Hematopoietic multipotent progenitor cell treated with erythropoietin and hydrocortisone succinate and interleukin-3 and kit ligand, for 8 days (in vitro differentiated cells): ENCODE measurements around the gene DCLK1.
"Not testable (repeated sequence)": the region's sequence is repeated elsewhere in the genome, so short reads cannot be mapped to it uniquely, and the experiment has no call there.

Experiments used
- DNase-seq: peaks from one replicate; pipeline ENCODE4 v3.0.0-alpha.2; 2015

DCLK1 gene

GRCh38 chr13:35979361-35979951, 151.7 kb downstream of the DCLK1 start:
- no peak for DNase-seq

GRCh38 chr13:35978607-35979316, 152.4 kb downstream of the DCLK1 start:
- peak; percentile 71 for DNase-seq

- DNase-seq: no peak
These were observed 154.1 kb downstream of the DCLK1 start for GRCh38 chr13:35977060-35977459.

GRCh38 chr13:35976126-35976525, 155.1 kb downstream of the DCLK1 start:
- no peak for DNase-seq

- not testable (repeated sequence) for DNase-seq
These were observed 164.2 kb downstream of the DCLK1 start for GRCh38 chr13:35966951-35967350.

GRCh38 chr13:35966024-35966423, 165.2 kb downstream of the DCLK1 start:
- no peak for DNase-seq

- no peak for DNase-seq
These were observed 165.8 kb downstream of the DCLK1 start for GRCh38 chr13:35965226-35965927.

GRCh38 chr13:35964863-35965180, 166.4 kb downstream of the DCLK1 start:
- no peak for DNase-seq

- DNase-seq: no peak
These were observed 166.9 kb downstream of the DCLK1 start for GRCh38 chr13:35964011-35964862.

GRCh38 chr13:35961461-35962220, 169.5 kb downstream of the DCLK1 start:
- DNase-seq: no peak

GRCh38 chr13:35961002-35961401, 170.2 kb downstream of the DCLK1 start:
- no peak for DNase-seq

GRCh38 chr13:35957996-35958395, 173.2 kb downstream of the DCLK1 start:
- no peak for DNase-seq

- DNase-seq: no peak
These were observed 173.9 kb downstream of the DCLK1 start for GRCh38 chr13:35957241-35957731.

GRCh38 chr13:35956074-35956473, 175.1 kb downstream of the DCLK1 start:
- no peak for DNase-seq

GRCh38 chr13:35954207-35954560, 177.0 kb downstream of the DCLK1 start:
- no peak for DNase-seq

GRCh38 chr13:35953537-35954206, 177.5 kb downstream of the DCLK1 start:
- peak; percentile 2 for DNase-seq

- no peak for DNase-seq
These were observed 183.9 kb downstream of the DCLK1 start for GRCh38 chr13:35947315-35947714.

- no peak for DNase-seq
These were observed 185.8 kb downstream of the DCLK1 start for GRCh38 chr13:35945368-35945767.

- no peak for DNase-seq
These were observed 189.8 kb downstream of the DCLK1 start for GRCh38 chr13:35941374-35941773.

GRCh38 chr13:35940734-35941133, 190.4 kb downstream of the DCLK1 start:
- DNase-seq: no peak

- DNase-seq: no peak
These were observed 194.8 kb downstream of the DCLK1 start for GRCh38 chr13:35936246-35936978.
